GM10266 (cell line): ENCODE measurements around the gene VOPP1.

Experiments used
- DNase-seq: peaks from one replicate; pipeline ENCODE4 v3.0.0; 2012; ENCODE audit errors: extremely low spot score
- CTCF ChIP-seq: IDR thresholded peaks from 2 replicates; pipeline ENCODE4 v1.5.1; 2012; ENCODE audit warnings: mild to moderate bottlenecking, low read depth; ENCODE audit not compliant: control insufficient read depth, insufficient read depth; ENCODE audit errors: missing control alignments

VOPP1 gene

GRCh38 chr7:55574051-55574717 is 1.9 kb upstream of the VOPP1 start:
- DNase-seq: no peak
- no peak for TF ChIP-seq CTCF

- TF ChIP-seq CTCF: no peak
Observed at GRCh38 chr7:55573234-55573900, 1.1 kb upstream of the VOPP1 start.

GRCh38 chr7:55571511-55572377 is 558 bp downstream of the VOPP1 start:
- TF ChIP-seq CTCF: no peak
- peak; percentile 74 for DNase-seq

More at GRCh38 chr7:55573234-55573900, 1.1 kb upstream of the VOPP1 start:
- no peak for DNase-seq

- TF ChIP-seq CTCF: no peak
- no peak for DNase-seq
Observed at GRCh38 chr7:55570939-55571338, 1.4 kb downstream of the VOPP1 start.

GRCh38 chr7:55570218-55570873 is 2.0 kb downstream of the VOPP1 start:
- DNase-seq: peak; percentile 80
- TF ChIP-seq CTCF: no peak

- no peak for TF ChIP-seq CTCF
- DNase-seq: no peak
Observed at GRCh38 chr7:55569797-55570196, 2.5 kb downstream of the VOPP1 start.
